GM12891 (cell line): ENCODE measurements around the gene OSBPL5.

Experiments used
- POLR2A ChIP-seq: IDR thresholded peaks from 2 replicates; pipeline ENCODE4 v1.6.1; 2011; ENCODE audit warnings: low read depth, low read length, control low read depth
- POLR2AphosphoS5 ChIP-seq: IDR thresholded peaks from 2 replicates; pipeline ENCODE4 v1.6.1; 2011; ENCODE audit warnings: low read depth, low read length, control low read depth
- POU2F2 ChIP-seq: IDR thresholded peaks from 2 replicates; pipeline ENCODE4 v1.6.1; 2011; ENCODE audit warnings: low read depth, mild to moderate bottlenecking, control low read depth, low read length, moderate library complexity
- SPI1 ChIP-seq: IDR thresholded peaks from 2 replicates; pipeline ENCODE4 v1.6.1; 2011; ENCODE audit warnings: low read depth, low read length, control low read depth
- TAF1 ChIP-seq: IDR thresholded peaks from 2 replicates; pipeline ENCODE4 v1.6.1; 2011; ENCODE audit warnings: low read depth, low read length, control low read depth

DNA sequence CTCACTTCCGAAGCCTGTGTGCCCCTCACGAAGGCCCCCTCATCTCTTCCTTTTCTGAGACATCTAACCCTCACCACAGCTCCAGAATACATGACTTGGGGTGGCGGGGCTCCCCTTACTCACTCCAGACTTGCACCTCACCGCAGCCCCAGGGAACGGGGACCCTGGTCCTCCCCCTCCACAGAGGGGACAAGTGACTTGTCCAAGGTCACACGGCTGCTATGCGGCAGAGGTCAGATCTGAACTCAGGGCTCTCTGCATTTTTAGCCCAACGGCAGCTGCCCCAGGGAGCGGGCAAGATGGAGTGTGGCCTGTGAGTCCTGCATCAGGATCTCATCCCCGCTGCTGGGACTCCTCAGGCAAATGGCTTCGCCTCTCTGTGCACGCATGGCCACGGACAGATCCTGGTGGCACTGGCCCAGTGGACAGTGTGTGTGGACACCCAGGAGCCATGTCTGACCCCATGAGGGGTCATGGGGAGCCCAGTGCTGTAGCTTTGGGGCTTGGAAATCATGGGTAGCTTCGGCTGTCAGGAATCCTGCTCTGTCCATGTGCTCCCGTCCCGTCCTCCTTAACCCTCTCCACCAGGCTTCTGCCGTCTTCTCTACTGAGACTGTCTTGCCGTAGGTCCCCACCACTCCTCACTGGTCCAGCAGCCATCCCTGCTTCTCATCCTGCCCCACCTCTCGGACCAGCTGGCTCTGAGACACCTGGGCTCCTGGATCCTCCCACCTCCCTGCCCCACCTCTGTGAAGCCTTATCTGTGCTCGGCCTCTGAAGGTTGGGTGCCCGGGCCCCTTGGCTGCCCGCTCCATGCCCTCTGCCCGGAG, 59.9 kb downstream of the OSBPL5 start:
- TF ChIP-seq POLR2A (no peak), POLR2AphosphoS5 (no peak), TAF1 (no peak), SPI1 (no peak), POU2F2 (no peak)
